CD8-positive, alpha-beta memory T cell (primary cell): ENCODE results near the gene SLC29A4. TPM values are rescaled to one million over a fixed set of nuclear protein-coding genes. Genes with fewer than 3 reads are reported as not detected.

Experiments used
- CTCF ChIA-PET: fragments of 350-600 bp; sonication (Branson Sonifier 250); formaldehyde crosslinking; loops from one replicate; lab custom pipeline; 2021; ENCODE audit warnings: antibody characterized with exemption; lab: Charles Lee
- POLR2A ChIA-PET: fragments of 350-600 bp; sonication (Branson Sonifier 250); formaldehyde crosslinking; loops from one replicate; lab custom pipeline; 2021; ENCODE audit warnings: antibody characterized with exemption; lab: Charles Lee
- DNase-seq, 5 donors: peaks; one replicate each; pipeline versions ENCODE4 v3.0.0 to v3.0.0-alpha.2; 2020 to 2022; ENCODE audit warnings: mixed read lengths in 1 of 5
- H3K27ac ChIP-seq: one replicate; pipeline ENCODE4 v1.7.0; 2013; ENCODE audit warnings: low read depth, mild to moderate bottlenecking, low read length, moderate library complexity
- H3K27me3 ChIP-seq: 2 replicates; pipeline ENCODE4 v1.7.0; 2013; ENCODE audit warnings: low read length, mild to moderate bottlenecking; ENCODE audit not compliant: insufficient read depth, poor library complexity, severe bottlenecking
- H3K36me3 ChIP-seq: 2 replicates; pipeline ENCODE4 v1.7.0; 2013; ENCODE audit warnings: mild to moderate bottlenecking, low read length, moderate library complexity; ENCODE audit not compliant: insufficient read depth
- H3K4me1 ChIP-seq: 2 replicates; pipeline ENCODE4 v1.7.0; 2013; ENCODE audit warnings: mild to moderate bottlenecking, low read length, moderate library complexity; ENCODE audit not compliant: insufficient read depth
- H3K4me3 ChIP-seq: 2 replicates; pipeline ENCODE4 v1.7.0; 2013; ENCODE audit warnings: mild to moderate bottlenecking, low read length
- H3K9me3 ChIP-seq: 2 replicates; pipeline ENCODE4 v1.7.0; 2013; ENCODE audit warnings: mild to moderate bottlenecking, low read length
- H3K27ac Mint-ChIP-seq, 8 donors: one replicate each; pipeline ENCODE4 v1.8.0; 2020 to 2021; ENCODE audit warnings: mixed read lengths in 8 of 8, mild to moderate bottlenecking in 6 of 8, inconsistent platforms in 3 of 8, moderate library complexity in 3 of 8
- H3K27me3 Mint-ChIP-seq, 2 donors: one replicate each; pipeline ENCODE4 v1.8.0; 2020 to 2021; ENCODE audit warnings: mixed read lengths in 2 of 2, mild to moderate bottlenecking in 1 of 2, moderate library complexity in 1 of 2
- H3K36me3 Mint-ChIP-seq, 3 donors: one replicate each; pipeline ENCODE4 v1.8.0; 2020 to 2021; ENCODE audit warnings: mixed read lengths in 3 of 3, inconsistent platforms in 1 of 3, mild to moderate bottlenecking in 1 of 3
- H3K4me1 Mint-ChIP-seq, 3 donors: one replicate each; pipeline ENCODE4 v1.8.0; 2020 to 2021; ENCODE audit warnings: mixed read lengths in 3 of 3, inconsistent platforms in 1 of 3, mild to moderate bottlenecking in 1 of 3
- H3K4me3 Mint-ChIP-seq, 7 donors: one replicate each; pipeline ENCODE4 v1.8.0; 2020 to 2021; ENCODE audit warnings: mixed read lengths in 7 of 7, mild to moderate bottlenecking in 6 of 7, moderate library complexity in 4 of 7, inconsistent platforms in 2 of 7
- H3K9me3 Mint-ChIP-seq, 5 donors: one replicate each; pipeline ENCODE4 v1.8.0; 2020 to 2022; ENCODE audit warnings: mixed read lengths in 5 of 5, mild to moderate bottlenecking in 3 of 5, moderate library complexity in 2 of 5, inconsistent platforms in 1 of 5
- polyA plus RNA-seq: library from polyadenylated mRNA; unstranded; fragments of 300-500 nt; fragmentation: Illumina TruSeq; gene quantifications from one replicate; pipeline ENCODE4 v1.2.3, GENCODE V29; 2021
- total RNA-seq, 2 experiments: library from RNA; stranded (reverse); gene quantifications; one replicate each; pipeline ENCODE4 v1.2.3, GENCODE V29; 2021

The SLC29A4 gene
- total and polyA plus RNA-seq, 3 experiments from 2014 or later = 0.18 to 0.21 TPM; not detected in 1

GRCh38 chr7:5345171-5345570, 62.4 kb downstream of the SLC29A4 start:
- H3K27me3 ChIP-seq = no peaks in the 10 kb centered on the region
- no peak overlapping the region for H3K27ac Mint-ChIP-seq
- H3K4me1 Mint-ChIP-seq = no peaks in the 10 kb centered on the region
- H3K4me3 ChIP-seq = no peak overlapping the region
- H3K4me3 Mint-ChIP-seq = no peak overlapping the region
- H3K9me3 ChIP-seq = peaks cover 8% of the 10 kb centered on the region
- H3K27ac ChIP-seq = no peak overlapping the region
- ChIA-PET POLR2A (no interaction called here), CTCF (no interaction called here)
- H3K36me3 Mint-ChIP-seq = peaks cover 29 to 67% (median 32%) of the 10 kb centered on the region in 3 donors
- peaks cover 20% of the 10 kb centered on the region for H3K36me3 ChIP-seq
- H3K9me3 Mint-ChIP-seq = peaks cover 12 to 16% (median 13%) of the 10 kb centered on the region in 5 donors
- H3K27me3 Mint-ChIP-seq = no peaks in the 10 kb centered on the region
- H3K4me1 ChIP-seq = no peaks in the 10 kb centered on the region
- no peak for DNase-seq

- no peaks in the 10 kb centered on the region for H3K27me3 ChIP-seq
- Mint-ChIP-seq H3K4me1 (no peaks in the 10 kb centered on the region), H3K9me3 (peaks cover 12 to 16% (median 13%) of the 10 kb centered on the region in 5 donors), H3K36me3 (peaks cover 26 to 66% (median 31%) of the 10 kb centered on the region in 3 donors), H3K4me3 (no peak overlapping the region), H3K27ac (no peak overlapping the region), H3K27me3 (no peaks in the 10 kb centered on the region)
- H3K4me3 ChIP-seq = no peak overlapping the region
- ChIA-PET POLR2A (no interaction called here), CTCF (no interaction called here)
- no peaks in the 10 kb centered on the region for H3K4me1 ChIP-seq
- H3K27ac ChIP-seq = no peak overlapping the region
- H3K9me3 ChIP-seq = peaks cover 8% of the 10 kb centered on the region
- H3K36me3 ChIP-seq = peaks cover 20% of the 10 kb centered on the region
- DNase-seq = no peak
These were observed 62.9 kb downstream of the SLC29A4 start for GRCh38 chr7:5345671-5346070.

GRCh38 chr7:5348134-5349004, 65.6 kb downstream of the SLC29A4 start:
- no peaks in the 10 kb centered on the region for H3K4me1 ChIP-seq

GRCh38 chr7:5349005-5349380, 66.2 kb downstream of the SLC29A4 start:
- Histone ChIP-seq H3K27me3 (no peaks in the 10 kb centered on the region), H3K27ac (no peak overlapping the region), H3K9me3 (peaks cover under 1% of the 10 kb centered on the region), H3K36me3 (peaks cover 12% of the 10 kb centered on the region), H3K4me3 (no peak overlapping the region), H3K4me1 (no peaks in the 10 kb centered on the region)
- H3K9me3 Mint-ChIP-seq = peaks cover 3 to 7% (median 3%) of the 10 kb centered on the region in 5 donors
- CTCF ChIA-PET = no interaction called here
- POLR2A ChIA-PET = no interaction called here
- no peak overlapping the region for H3K27ac Mint-ChIP-seq
- H3K4me3 Mint-ChIP-seq = no peak overlapping the region
- H3K36me3 Mint-ChIP-seq = peaks cover 11 to 67% (median 11%) of the 10 kb centered on the region in 3 donors
- DNase-seq = no peak
- peaks cover 0 to 6% (median 4%) of the 10 kb centered on the region in 3 donors for H3K4me1 Mint-ChIP-seq
- no peaks in the 10 kb centered on the region for H3K27me3 Mint-ChIP-seq

More at GRCh38 chr7:5348134-5349004, 65.6 kb downstream of the SLC29A4 start:
- DNase-seq = no peak
- ChIA-PET CTCF (no interaction called here), POLR2A (no interaction called here)
- H3K27me3 Mint-ChIP-seq = no peaks in the 10 kb centered on the region
- H3K4me3 Mint-ChIP-seq = no peak overlapping the region
- no peak overlapping the region for H3K27ac Mint-ChIP-seq
- H3K9me3 Mint-ChIP-seq = peaks cover 7 to 11% (median 9%) of the 10 kb centered on the region in 5 donors
- H3K4me1 Mint-ChIP-seq = peaks cover 0 to 4% (median 0%) of the 10 kb centered on the region in 3 donors
- Histone ChIP-seq H3K27ac (no peak overlapping the region), H3K4me3 (no peak overlapping the region), H3K27me3 (no peaks in the 10 kb centered on the region), H3K9me3 (peaks cover 7% of the 10 kb centered on the region), H3K36me3 (peaks cover 18% of the 10 kb centered on the region)
- peaks cover 16 to 67% (median 16%) of the 10 kb centered on the region in 3 donors for H3K36me3 Mint-ChIP-seq

GRCh38 chr7:5349437-5350173, 66.9 kb downstream of the SLC29A4 start:
- peak overlapping the region in 1 of 8 donors; percentile 47 for H3K27ac Mint-ChIP-seq
- Histone ChIP-seq H3K27me3 (no peaks in the 10 kb centered on the region), H3K27ac (no peak overlapping the region), H3K9me3 (no peaks in the 10 kb centered on the region), H3K4me1 (no peaks in the 10 kb centered on the region), H3K36me3 (peaks cover 6% of the 10 kb centered on the region), H3K4me3 (no peak overlapping the region)
- ChIA-PET POLR2A (no interaction called here), CTCF (no interaction called here)
- H3K4me1 Mint-ChIP-seq = peaks cover 6 to 11% (median 9%) of the 10 kb centered on the region in 3 donors
- peaks cover 10 to 66% (median 13%) of the 10 kb centered on the region in 3 donors for H3K36me3 Mint-ChIP-seq
- DNase-seq = no peak
- no peak overlapping the region for H3K4me3 Mint-ChIP-seq
- peaks cover 0 to 4% (median 2%) of the 10 kb centered on the region in 5 donors for H3K9me3 Mint-ChIP-seq
- no peaks in the 10 kb centered on the region for H3K27me3 Mint-ChIP-seq

GRCh38 chr7:5350174-5350463, 67.4 kb downstream of the SLC29A4 start:
- H3K9me3 Mint-ChIP-seq = peaks cover 0 to under 1% (median 0%) of the 10 kb centered on the region in 5 donors
- Histone ChIP-seq H3K4me1 (no peaks in the 10 kb centered on the region), H3K27me3 (no peaks in the 10 kb centered on the region), H3K36me3 (peaks cover 1% of the 10 kb centered on the region), H3K27ac (no peak overlapping the region), H3K9me3 (no peaks in the 10 kb centered on the region), H3K4me3 (no peak overlapping the region)
- H3K27ac Mint-ChIP-seq = no peak overlapping the region
- H3K27me3 Mint-ChIP-seq = no peaks in the 10 kb centered on the region
- H3K36me3 Mint-ChIP-seq = peaks cover 7 to 66% (median 9%) of the 10 kb centered on the region in 3 donors
- H3K4me1 Mint-ChIP-seq = peaks cover 11 to 16% (median 14%) of the 10 kb centered on the region in 3 donors
- H3K4me3 Mint-ChIP-seq = no peak overlapping the region
- no peak for DNase-seq
- CTCF ChIA-PET = no interaction called here
- POLR2A ChIA-PET = no interaction called here

GRCh38 chr7:5350600-5351385, 68.0 kb downstream of the SLC29A4 start:
- peaks cover 14 to 19% (median 16%) of the 10 kb centered on the region in 3 donors for H3K4me1 Mint-ChIP-seq
- ChIA-PET CTCF (no interaction called here), POLR2A (no interaction called here)
- peak overlapping the region in 1 of 8 donors; percentile 66 for H3K27ac Mint-ChIP-seq
- peaks cover 6 to 70% (median 9%) of the 10 kb centered on the region in 3 donors for H3K36me3 Mint-ChIP-seq
- Histone ChIP-seq H3K9me3 (no peaks in the 10 kb centered on the region), H3K27ac (no peak overlapping the region), H3K4me1 (no peaks in the 10 kb centered on the region), H3K36me3 (peaks cover 3% of the 10 kb centered on the region), H3K27me3 (no peaks in the 10 kb centered on the region), H3K4me3 (no peak overlapping the region)
- H3K4me3 Mint-ChIP-seq = no peak overlapping the region
- no peak for DNase-seq
- no peaks in the 10 kb centered on the region for H3K9me3 Mint-ChIP-seq
- H3K27me3 Mint-ChIP-seq = no peaks in the 10 kb centered on the region
